Measurements from ENCODE around the gene D2HGDH. TPM values are rescaled to one million over a fixed set of nuclear protein-coding genes. Genes with fewer than 3 reads are reported as not detected.

The D2HGDH gene
- total and polyA plus RNA-seq, 2 of the 13 experiments (the other 11 are each of a cell fraction or from before 2014, with no cell fraction given): 19.2 to 20.3 TPM

DNA sequence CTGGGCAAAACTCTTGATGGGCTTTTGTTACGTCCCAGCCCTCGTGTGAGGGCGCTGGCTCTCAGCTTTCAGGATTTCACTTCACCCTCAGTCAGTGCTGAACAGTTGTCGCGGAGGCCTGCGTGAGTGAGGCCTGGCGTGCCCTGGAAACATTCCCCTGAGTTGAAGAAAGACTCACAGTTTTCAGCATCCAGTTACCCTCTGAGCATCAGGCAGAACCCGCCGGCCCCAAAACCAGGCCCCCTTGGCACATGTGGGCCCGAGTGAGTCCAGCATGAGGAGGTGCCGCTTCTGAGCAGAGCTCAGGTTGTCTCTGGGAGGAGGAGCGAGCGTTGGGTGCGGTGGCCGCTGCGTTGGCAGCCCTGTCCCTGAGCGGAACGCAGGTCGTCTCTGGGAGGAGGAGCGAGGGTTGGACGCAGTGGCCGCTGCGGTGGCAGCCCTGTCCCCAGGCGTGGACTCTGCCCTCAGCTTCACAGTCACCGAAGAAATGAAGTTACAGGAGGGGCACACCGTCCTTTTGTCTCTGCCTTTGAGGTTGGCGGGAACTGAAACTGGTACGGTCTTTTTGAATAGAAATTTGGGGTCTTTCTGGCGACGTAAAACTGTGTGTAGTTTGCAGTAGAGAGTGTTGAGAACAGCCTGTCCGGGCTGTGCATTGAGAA is 74.4 kb downstream of the D2HGDH start, which contains the start of gene NEU4 (continued):
- peak; percentile 75; the same call in 1 of the 2 replicates for TF ChIP-seq PRDM10 (CRISPR knock-in tag; IDR thresholded peaks at IDR 0.05; ENCODE audit: low read depth)
- peak; percentile 93 for TF ChIP-seq ZNF230 (CRISPR knock-in tag; IDR thresholded peaks at IDR 0.05)
- peak; percentile 91 for TF ChIP-seq ZNF407 (CRISPR knock-in tag; IDR thresholded peaks at IDR 0.05; ENCODE audit: not compliant biosample characterization)
- peak; percentile 61 for TF ChIP-seq FOXA3 (CRISPR knock-in tag; IDR thresholded peaks at IDR 0.05)
- TF ChIP-seq ZFP36L1 (CRISPR knock-in tag; IDR thresholded peaks at IDR 0.05): peak; percentile 77; the same call in 1 of the 2 replicates
- no peak for TF ChIP-seq CEBPB (IDR thresholded peaks at IDR 0.05; ENCODE audit: borderline replicate concordance, low read depth, low read length)
- peak; percentile 61 for TF ChIP-seq NCOA2 (CRISPR knock-in tag; IDR thresholded peaks at IDR 0.05)
- TF ChIP-seq ZNF264 (CRISPR knock-in tag; IDR thresholded peaks at IDR 0.05): peak; percentile 74
- TF ChIP-seq ZNF280B (CRISPR knock-in tag; IDR thresholded peaks at IDR 0.05; ENCODE audit: borderline replicate concordance): peak; percentile 90; the same call in 1 of the 2 replicates
- TF ChIP-seq RARG (CRISPR knock-in tag; IDR thresholded peaks at IDR 0.05; ENCODE audit: low read depth): 0 out of 2 replicates have a peak, but pooled peaks have one; percentile 10
- peak; percentile 98 for TF ChIP-seq ZNF766 (CRISPR knock-in tag; IDR thresholded peaks at IDR 0.05; ENCODE audit: borderline replicate concordance)
- no peak; the same call in 1 of the 2 replicates for TF ChIP-seq ZNF607 (CRISPR knock-in tag; IDR thresholded peaks at IDR 0.05; ENCODE audit: borderline replicate concordance)
- TF ChIP-seq SP5 (CRISPR knock-in tag; IDR thresholded peaks at IDR 0.05; ENCODE audit: borderline replicate concordance, low read depth): peak; percentile 93
- peak; percentile 96; the same call in 1 of the 2 replicates for TF ChIP-seq ZNF33B (CRISPR knock-in tag; IDR thresholded peaks at IDR 0.05)
- no peak; the same call in 1 of the 2 replicates for TF ChIP-seq ZFP41 (CRISPR knock-in tag; IDR thresholded peaks at IDR 0.05; ENCODE audit: borderline replicate concordance)

Data from HepG2 (cell line).